GM12878 (cell line): ENCODE results near the gene FLVCR2. TPM values are rescaled to one million over a fixed set of nuclear protein-coding genes. Genes with fewer than 3 reads are reported as not detected.

Experiments used
- ASH2L ChIP-seq: fragments of 300-600, 200-600 bp; sonication (generic); IDR thresholded peaks from 2 replicates; pipeline ENCODE4 v1.6.1; 2017; ENCODE audit warnings: low read depth, mild to moderate bottlenecking, borderline replicate concordance
- ATF3 ChIP-seq: IDR thresholded peaks from 2 replicates; pipeline ENCODE4 v1.6.1; 2011; ENCODE audit warnings: low read depth, mild to moderate bottlenecking, low read length, moderate library complexity, borderline replicate concordance; ENCODE audit errors: extremely low read depth
- BCL11A ChIP-seq: IDR thresholded peaks from 2 replicates; pipeline ENCODE4 v1.6.1; 2011; ENCODE audit warnings: low read depth, low read length
- BMI1 ChIP-seq: fragments of 450-650 bp; IDR thresholded peaks from 2 replicates; pipeline ENCODE4 v1.6.1; 2016; ENCODE audit warnings: mild to moderate bottlenecking, moderate library complexity, borderline replicate concordance
- CBFB ChIP-seq: IDR thresholded peaks from 2 replicates; pipeline ENCODE4 v1.6.1; 2016; ENCODE audit warnings: antibody characterized with exemption, low read depth
- CEBPB ChIP-seq, 2 experiments: fragments of 150-350 bp in 1 of 2; IDR thresholded peaks; 2 replicates each; pipeline ENCODE4 v1.6.1; 2012 to 2014; ENCODE audit warnings: low read depth in 2 of 2, low read length in 2 of 2, borderline replicate concordance in 1 of 2, inconsistent platforms in 1 of 2
- CHD2 ChIP-seq: IDR thresholded peaks from 2 replicates; pipeline ENCODE4 v1.6.1; 2011; ENCODE audit warnings: low read depth, low read length, improper control_type of control experiment, borderline replicate concordance
- EGR1 ChIP-seq, 2 experiments: IDR thresholded peaks; 1 replicate in 1 of 2; 2 replicates in 1 of 2; pipeline ENCODE4 v1.6.1; 2011 to 2012; ENCODE audit warnings: low read depth in 2 of 2, low read length in 2 of 2, borderline replicate concordance in 1 of 2, mild to moderate bottlenecking in 1 of 2, moderate library complexity in 1 of 2
- EP300 ChIP-seq, 2 experiments: fragments of 150-350 bp in 1 of 2; IDR thresholded peaks; 2 replicates each; pipeline ENCODE4 v1.6.1; 2011 to 2012; ENCODE audit warnings: low read depth in 2 of 2, low read length in 2 of 2, borderline replicate concordance in 1 of 2, improper control_type of control experiment in 1 of 2, inconsistent platforms in 1 of 2; ENCODE audit not compliant: control insufficient read depth in 1 of 2
- FOXM1 ChIP-seq: IDR thresholded peaks from 2 replicates; pipeline ENCODE4 v1.6.1; 2012; ENCODE audit warnings: low read depth, mild to moderate bottlenecking, inconsistent platforms, low read length, moderate library complexity
- MTA2 ChIP-seq: fragments of 450-650 bp; IDR thresholded peaks from 2 replicates; pipeline ENCODE4 v1.6.1; 2016; ENCODE audit warnings: low read depth, mild to moderate bottlenecking, moderate library complexity
- MYC ChIP-seq: IDR thresholded peaks from 2 replicates; pipeline ENCODE4 v1.6.1; 2011; ENCODE audit warnings: mild to moderate bottlenecking, low read length, moderate library complexity, inconsistent platforms; ENCODE audit not compliant: insufficient read depth, insufficient replicate concordance, insufficient read length, severe bottlenecking
- NR2C1 ChIP-seq: fragments of 450-650 bp; IDR thresholded peaks from 2 replicates; pipeline ENCODE4 v1.6.1; 2017; ENCODE audit warnings: antibody characterized with exemption, mild to moderate bottlenecking, moderate library complexity
- PAX5 ChIP-seq: IDR thresholded peaks from 2 replicates; pipeline ENCODE4 v1.6.1; 2011; ENCODE audit warnings: low read depth, low read length, borderline replicate concordance
- POLR2AphosphoS5 ChIP-seq: IDR thresholded peaks from 2 replicates; pipeline ENCODE4 v1.6.1; 2011; ENCODE audit warnings: mild to moderate bottlenecking, low read length, inconsistent platforms
- REST ChIP-seq: IDR thresholded peaks from 2 replicates; pipeline ENCODE4 v1.6.1; 2012; ENCODE audit warnings: mild to moderate bottlenecking, low read depth, low read length
- STAT3 ChIP-seq: IDR thresholded peaks from 2 replicates; pipeline ENCODE4 v1.6.1; 2011; ENCODE audit warnings: low read depth, low read length, improper control_type of control experiment
- TARDBP ChIP-seq: IDR thresholded peaks from 2 replicates; pipeline ENCODE4 v1.6.1; 2016; ENCODE audit warnings: borderline replicate concordance
- TCF7 ChIP-seq: IDR thresholded peaks from 2 replicates; pipeline ENCODE4 v1.6.1; 2014; ENCODE audit warnings: antibody characterized with exemption, borderline replicate concordance
- WRNIP1 ChIP-seq: IDR thresholded peaks from 2 replicates; pipeline ENCODE4 v1.6.1; 2011; ENCODE audit warnings: low read depth, low read length, improper control_type of control experiment, borderline replicate concordance
- ZNF217 ChIP-seq: fragments of 450-650 bp; IDR thresholded peaks from 2 replicates; pipeline ENCODE4 v1.6.1; 2017; ENCODE audit warnings: antibody characterized with exemption, mild to moderate bottlenecking
- ZSCAN29 ChIP-seq: fragments of 450-650 bp; IDR thresholded peaks from 2 replicates; pipeline ENCODE4 v1.6.1; 2017; ENCODE audit warnings: mild to moderate bottlenecking, moderate library complexity
- polyA plus RNA-seq, 11 experiments: library from polyadenylated mRNA; depleted of rRNA in 4 of 11; unstranded in 6 of 11; stranded (reverse) in 5 of 11; fragments of >200 nt; fragmentation: Nextera tagmentation in 4 of 11; fragmentation: Illumina TruSeq in 1 of 11; extraction: Ambion mirVana in 4 of 11; extraction: Trizol in 1 of 11; gene quantifications; 1 replicate in 1 of 11; 2 replicates in 10 of 11; pipeline versions ENCODE4 v1.2.1 to v1.2.3, GENCODE V29; 2011 to 2016; ENCODE audit warnings: inconsistent platforms in 2 of 11, missing spikeins in 2 of 11, low read depth in 1 of 11
- total RNA-seq, 4 experiments: library from RNA; depleted of rRNA in 3 of 4; stranded (reverse); fragments of >200 nt in 3 of 4; fragmentation: Illumina TruSeq in 1 of 4; extraction: Trizol in 1 of 4; gene quantifications; 2 replicates each; pipeline versions ENCODE4 v1.2.1 to v1.2.3, GENCODE V29; 2013 to 2021
- TF ChIP-seq, protein P1 (sequence below): fragments of 450-650 bp; IDR thresholded peaks from 2 replicates; pipeline ENCODE4 v1.6.1; 2017; ENCODE audit warnings: antibody characterized with exemption, mild to moderate bottlenecking, moderate library complexity

The FLVCR2 gene
- total and polyA plus RNA-seq, 10 of the 15 experiments (the other 5 are each of a cell fraction or from before 2014, with no cell fraction given): 0.24 to 3.7 (median 1.6) TPM

GRCh38 chr14:75660630-75661498 is 82.4 kb downstream of the FLVCR2 start, which contains the start of the genes ERG28 and TTLL5 (continued):
- TF ChIP-seq, protein P1, sequence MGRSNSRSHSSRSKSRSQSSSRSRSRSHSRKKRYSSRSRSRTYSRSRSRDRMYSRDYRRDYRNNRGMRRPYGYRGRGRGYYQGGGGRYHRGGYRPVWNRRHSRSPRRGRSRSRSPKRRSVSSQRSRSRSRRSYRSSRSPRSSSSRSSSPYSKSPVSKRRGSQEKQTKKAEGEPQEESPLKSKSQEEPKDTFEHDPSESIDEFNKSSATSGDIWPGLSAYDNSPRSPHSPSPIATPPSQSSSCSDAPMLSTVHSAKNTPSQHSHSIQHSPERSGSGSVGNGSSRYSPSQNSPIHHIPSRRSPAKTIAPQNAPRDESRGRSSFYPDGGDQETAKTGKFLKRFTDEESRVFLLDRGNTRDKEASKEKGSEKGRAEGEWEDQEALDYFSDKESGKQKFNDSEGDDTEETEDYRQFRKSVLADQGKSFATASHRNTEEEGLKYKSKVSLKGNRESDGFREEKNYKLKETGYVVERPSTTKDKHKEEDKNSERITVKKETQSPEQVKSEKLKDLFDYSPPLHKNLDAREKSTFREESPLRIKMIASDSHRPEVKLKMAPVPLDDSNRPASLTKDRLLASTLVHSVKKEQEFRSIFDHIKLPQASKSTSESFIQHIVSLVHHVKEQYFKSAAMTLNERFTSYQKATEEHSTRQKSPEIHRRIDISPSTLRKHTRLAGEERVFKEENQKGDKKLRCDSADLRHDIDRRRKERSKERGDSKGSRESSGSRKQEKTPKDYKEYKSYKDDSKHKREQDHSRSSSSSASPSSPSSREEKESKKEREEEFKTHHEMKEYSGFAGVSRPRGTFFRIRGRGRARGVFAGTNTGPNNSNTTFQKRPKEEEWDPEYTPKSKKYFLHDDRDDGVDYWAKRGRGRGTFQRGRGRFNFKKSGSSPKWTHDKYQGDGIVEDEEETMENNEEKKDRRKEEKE: no peak
- peak; percentile 95 for TF ChIP-seq CHD2
- no peak for TF ChIP-seq CEBPB (IDR thresholded peaks at IDR 0.05; ENCODE audit: borderline replicate concordance in 1 of 2, low read depth in 2 of 2, low read length in 2 of 2)
- no peak for TF ChIP-seq TCF7
- peak; percentile 66; the same call in 1 of the 2 replicates for TF ChIP-seq ATF3
- peak; percentile 81 for TF ChIP-seq BMI1
- TF ChIP-seq MYC: no peak
- TF ChIP-seq ASH2L: no peak
- no peak for TF ChIP-seq WRNIP1
- TF ChIP-seq NR2C1: no peak
- TF ChIP-seq TARDBP: no peak
- TF ChIP-seq EP300 (IDR thresholded peaks at IDR 0.05; ENCODE audit: borderline replicate concordance in 1 of 2, control insufficient read depth in 1 of 2, low read depth in 2 of 2, low read length in 2 of 2): 0 out of 4 replicates have a peak, but pooled peaks of 1 of the 2 experiments have one; percentile 16
- no peak for TF ChIP-seq MTA2
- TF ChIP-seq REST: no peak
- no peak for TF ChIP-seq FOXM1
- TF ChIP-seq STAT3: no peak
- no peak for TF ChIP-seq BCL11A
- peak; percentile 56 for TF ChIP-seq POLR2AphosphoS5
- TF ChIP-seq PAX5: no peak
- no peak for TF ChIP-seq ZNF217
- TF ChIP-seq EGR1 (IDR thresholded peaks at IDR 0.05; ENCODE audit: borderline replicate concordance in 1 of 2, low read depth in 2 of 2, low read length in 2 of 2): peak in 1 of 2 experiments; percentile 35; a peak in 1 of 3 replicates
- no peak for TF ChIP-seq ZSCAN29
- peak; percentile 20; the same call in 1 of the 2 replicates for TF ChIP-seq CBFB
